ENCODE measurements around the gene CR1. TPM values are rescaled to one million over a fixed set of nuclear protein-coding genes. Genes with fewer than 3 reads are reported as not detected.
"Not testable (repeated sequence)": the region's sequence is repeated elsewhere in the genome, so short reads cannot be mapped to it uniquely, and the experiment has no call there.

CR1 gene
- total and polyA plus RNA-seq, 5 donors from 2014 or later: 0.02 to 0.94 (median 0.14) TPM

- H3K4me1 ChIP-seq (ENCODE audit: control insufficient read depth, insufficient read depth, low read length, poor library complexity, severe bottlenecking): no peaks in the 10 kb centered on the region
- H3K4me3 ChIP-seq (ENCODE audit: low read depth, low read length): no peak overlapping the region
- H3K27ac ChIP-seq (ENCODE audit: insufficient read depth, low read length, poor library complexity, severe bottlenecking): no peak overlapping the region
- Mint-ChIP-seq H3K36me3 (no peaks in the 10 kb centered on the region), H3K4me3 (no peak overlapping the region), H3K27me3 (peaks cover 12% of the 10 kb centered on the region), H3K9me3 (no peaks in the 10 kb centered on the region), H3K27ac (no peak overlapping the region), H3K4me1 (no peaks in the 10 kb centered on the region)
- no peaks in the 10 kb centered on the region for H3K9me3 ChIP-seq (ENCODE audit: control insufficient read depth in 2 of 2, low read length in 2 of 2)
- H3K27me3 ChIP-seq (ENCODE audit: control insufficient read depth, insufficient read depth, low read length): no peaks in the 10 kb centered on the region
- DNase-seq (no peak), ATAC-seq (ENCODE audit: low read depth in 2 of 2) (no peak)
- H3K36me3 ChIP-seq (ENCODE audit: control insufficient read depth, insufficient read depth, low read length): no peaks in the 10 kb centered on the region
Observed at GRCh38 chr1:207605444-207606361, 109.7 kb downstream of the CR1 start.

GRCh38 chr1:207606362-207606755 is 110.4 kb downstream of the CR1 start:
- Histone ChIP-seq H3K4me1 (ENCODE audit: control insufficient read depth, insufficient read depth, low read length, poor library complexity, severe bottlenecking) (no peaks in the 10 kb centered on the region), H3K9me3 (ENCODE audit: control insufficient read depth in 2 of 2, low read length in 2 of 2) (no peaks in the 10 kb centered on the region), H3K27me3 (ENCODE audit: control insufficient read depth, insufficient read depth, low read length) (peaks cover 3% of the 10 kb centered on the region), H3K4me3 (ENCODE audit: low read depth, low read length) (no peak overlapping the region), H3K27ac (ENCODE audit: insufficient read depth, low read length, poor library complexity, severe bottlenecking) (no peak overlapping the region), H3K36me3 (ENCODE audit: control insufficient read depth, insufficient read depth, low read length) (no peaks in the 10 kb centered on the region)
- ATAC-seq (ENCODE audit: low read depth in 2 of 2) (no peak), DNase-seq (no peak)
- Mint-ChIP-seq H3K4me3 (no peak overlapping the region), H3K36me3 (no peaks in the 10 kb centered on the region), H3K9me3 (no peaks in the 10 kb centered on the region), H3K4me1 (no peaks in the 10 kb centered on the region), H3K27ac (no peak overlapping the region), H3K27me3 (peaks cover 16% of the 10 kb centered on the region)

GRCh38 chr1:207612762-207613161 is 116.8 kb downstream of the CR1 start:
- Mint-ChIP-seq H3K9me3 (no peaks in the 10 kb centered on the region), H3K4me1 (no peaks in the 10 kb centered on the region), H3K4me3 (no peak overlapping the region), H3K27ac (no peak overlapping the region), H3K27me3 (peaks cover 7% of the 10 kb centered on the region), H3K36me3 (no peaks in the 10 kb centered on the region)
- H3K27ac ChIP-seq (ENCODE audit: insufficient read depth, low read length, poor library complexity, severe bottlenecking): no peak overlapping the region
- H3K27me3 ChIP-seq (ENCODE audit: control insufficient read depth, insufficient read depth, low read length): peaks cover 6% of the 10 kb centered on the region
- DNase-seq (no peak), ATAC-seq (ENCODE audit: low read depth in 2 of 2) (no peak)
- no peaks in the 10 kb centered on the region for H3K4me1 ChIP-seq (ENCODE audit: control insufficient read depth, insufficient read depth, low read length, poor library complexity, severe bottlenecking)
- H3K36me3 ChIP-seq (ENCODE audit: control insufficient read depth, insufficient read depth, low read length): no peaks in the 10 kb centered on the region
- no peak overlapping the region for H3K4me3 ChIP-seq (ENCODE audit: low read depth, low read length)
- H3K9me3 ChIP-seq (ENCODE audit: control insufficient read depth in 2 of 2, low read length in 2 of 2): no peaks in the 10 kb centered on the region

- Histone ChIP-seq H3K27ac (ENCODE audit: insufficient read depth, low read length, poor library complexity, severe bottlenecking) (no peak overlapping the region), H3K4me3 (ENCODE audit: low read depth, low read length) (no peak overlapping the region), H3K4me1 (ENCODE audit: control insufficient read depth, insufficient read depth, low read length, poor library complexity, severe bottlenecking) (no peaks in the 10 kb centered on the region), H3K9me3 (ENCODE audit: control insufficient read depth in 2 of 2, low read length in 2 of 2) (no peaks in the 10 kb centered on the region), H3K36me3 (ENCODE audit: control insufficient read depth, insufficient read depth, low read length) (no peaks in the 10 kb centered on the region), H3K27me3 (ENCODE audit: control insufficient read depth, insufficient read depth, low read length) (peaks cover 5% of the 10 kb centered on the region)
- Mint-ChIP-seq H3K4me1 (peaks cover 0 to 8% (median 5%) of the 10 kb centered on the region in 4 donors), H3K27ac (no peak overlapping the region), H3K9me3 (no peaks in the 10 kb centered on the region), H3K4me3 (peak overlapping the region in 1 of 4 donors; percentile 59), H3K27me3 (peaks cover 8% of the 10 kb centered on the region), H3K36me3 (no peaks in the 10 kb centered on the region)
- peak; percentile 75 to 78 for ATAC-seq (ENCODE audit: low read depth in 2 of 2)
- DNase-seq: peak in 2 of 3 donors; percentile 39 to 49
Observed at GRCh38 chr1:207619871-207620542, 124.0 kb downstream of the CR1 start.

- no peaks in the 10 kb centered on the region for H3K9me3 ChIP-seq (ENCODE audit: control insufficient read depth in 2 of 2, low read length in 2 of 2)
- no peaks in the 10 kb centered on the region for H3K9me3 Mint-ChIP-seq
- no peaks in the 10 kb centered on the region for H3K36me3 ChIP-seq (ENCODE audit: control insufficient read depth, insufficient read depth, low read length)
- ATAC-seq (ENCODE audit: low read depth in 2 of 2) (no peak), DNase-seq (no peak)
- peaks cover 0 to 8% (median 5%) of the 10 kb centered on the region in 4 donors for H3K4me1 Mint-ChIP-seq
- H3K4me3 Mint-ChIP-seq: peak overlapping the region in 1 of 4 donors; percentile 59
- H3K27me3 ChIP-seq (ENCODE audit: control insufficient read depth, insufficient read depth, low read length): peaks cover 5% of the 10 kb centered on the region
- H3K36me3 Mint-ChIP-seq: no peaks in the 10 kb centered on the region
- H3K27ac ChIP-seq (ENCODE audit: insufficient read depth, low read length, poor library complexity, severe bottlenecking): no peak overlapping the region
- H3K4me1 ChIP-seq (ENCODE audit: control insufficient read depth, insufficient read depth, low read length, poor library complexity, severe bottlenecking): no peaks in the 10 kb centered on the region
- H3K27ac Mint-ChIP-seq: no peak overlapping the region
- peaks cover 11% of the 10 kb centered on the region for H3K27me3 Mint-ChIP-seq
- H3K4me3 ChIP-seq (ENCODE audit: low read depth, low read length): no peak overlapping the region
Observed at GRCh38 chr1:207620543-207620893, 124.6 kb downstream of the CR1 start.

GRCh38 chr1:207625504-207626071 is 129.6 kb downstream of the CR1 start:
- not testable (repeated sequence) for H3K27ac ChIP-seq (ENCODE audit: insufficient read depth, low read length, poor library complexity, severe bottlenecking); H3K36me3 ChIP-seq (ENCODE audit: control insufficient read depth, insufficient read depth, low read length); H3K9me3 ChIP-seq (ENCODE audit: control insufficient read depth in 2 of 2, low read length in 2 of 2); ATAC-seq (ENCODE audit: low read depth in 2 of 2); H3K27me3 ChIP-seq (ENCODE audit: control insufficient read depth, insufficient read depth, low read length); H3K36me3 Mint-ChIP-seq; H3K9me3 Mint-ChIP-seq; H3K4me1 Mint-ChIP-seq; DNase-seq; H3K4me3 ChIP-seq (ENCODE audit: low read depth, low read length); H3K4me1 ChIP-seq (ENCODE audit: control insufficient read depth, insufficient read depth, low read length, poor library complexity, severe bottlenecking); H3K4me3 Mint-ChIP-seq; H3K27ac Mint-ChIP-seq
- H3K27me3 Mint-ChIP-seq: peaks cover 18% of the 10 kb centered on the region

GRCh38 chr1:207626972-207627337 is 131.0 kb downstream of the CR1 start:
- Mint-ChIP-seq H3K27ac (no peak overlapping the region), H3K9me3 (peaks cover 0 to 1% (median 0%) of the 10 kb centered on the region in 7 donors), H3K4me3 (no peak overlapping the region), H3K4me1 (no peaks in the 10 kb centered on the region), H3K27me3 (peaks cover 16% of the 10 kb centered on the region), H3K36me3 (no peaks in the 10 kb centered on the region)
- no peaks in the 10 kb centered on the region for H3K9me3 ChIP-seq (ENCODE audit: control insufficient read depth in 2 of 2, low read length in 2 of 2)
- no peak overlapping the region for H3K4me3 ChIP-seq (ENCODE audit: low read depth, low read length)
- no peak overlapping the region for H3K27ac ChIP-seq (ENCODE audit: insufficient read depth, low read length, poor library complexity, severe bottlenecking)
- ATAC-seq (ENCODE audit: low read depth in 2 of 2) (no peak), DNase-seq (no peak)
- H3K4me1 ChIP-seq (ENCODE audit: control insufficient read depth, insufficient read depth, low read length, poor library complexity, severe bottlenecking): no peaks in the 10 kb centered on the region
- H3K36me3 ChIP-seq (ENCODE audit: control insufficient read depth, insufficient read depth, low read length): no peaks in the 10 kb centered on the region
- peaks cover 3% of the 10 kb centered on the region for H3K27me3 ChIP-seq (ENCODE audit: control insufficient read depth, insufficient read depth, low read length)

All from CD4-positive, CD25-positive, alpha-beta regulatory T cell (primary cell).